ENCODE measurements around the gene PLA2G6. TPM values are rescaled to one million over a fixed set of nuclear protein-coding genes. Genes with fewer than 3 reads are reported as not detected.

Gene PLA2G6
- total RNA-seq, 1 experiment from 2014 or later: 16.2 TPM

- Histone ChIP-seq H3K9me3 (ENCODE audit: control insufficient read depth, insufficient read depth, low read depth, low read length) (no peaks in the 10 kb centered on the region), H3K27me3 (ENCODE audit: control insufficient read depth, insufficient read depth, low read length) (no peaks in the 10 kb centered on the region), H3K4me3 (ENCODE audit: low read depth in 2 of 2, low read length in 2 of 2) (no peak overlapping the region), H3K4me1 (ENCODE audit: control insufficient read depth, insufficient read depth, low read length) (no peaks in the 10 kb centered on the region), H3K36me3 (ENCODE audit: control insufficient read depth, insufficient read depth, low read length) (no peaks in the 10 kb centered on the region), H3K27ac (ENCODE audit: low read length) (no peak overlapping the region)
- ATAC-seq (no peak), DNase-seq (ENCODE audit: low read depth, low spot score) (no peak)
- in situ Hi-C loops (cut with HindIII; ENCODE audit: low pct_unique_long_range_greater_than_20kb, low sequenced_read_pairs) (no loop called here), intact Hi-C loops (cut with micrococcal nuclease; ENCODE audit: unreplicated experiment) (no loop called here)
- CTCF ChIA-PET: no interaction called here
- no TSS peak for BruUV-seq (replicated peaks)
- TF ChIP-seq SIN3A (IDR thresholded peaks at IDR 0.05; ENCODE audit: borderline replicate concordance, insufficient read depth, low read depth, low read length): no peak
- TF ChIP-seq, protein P1, sequence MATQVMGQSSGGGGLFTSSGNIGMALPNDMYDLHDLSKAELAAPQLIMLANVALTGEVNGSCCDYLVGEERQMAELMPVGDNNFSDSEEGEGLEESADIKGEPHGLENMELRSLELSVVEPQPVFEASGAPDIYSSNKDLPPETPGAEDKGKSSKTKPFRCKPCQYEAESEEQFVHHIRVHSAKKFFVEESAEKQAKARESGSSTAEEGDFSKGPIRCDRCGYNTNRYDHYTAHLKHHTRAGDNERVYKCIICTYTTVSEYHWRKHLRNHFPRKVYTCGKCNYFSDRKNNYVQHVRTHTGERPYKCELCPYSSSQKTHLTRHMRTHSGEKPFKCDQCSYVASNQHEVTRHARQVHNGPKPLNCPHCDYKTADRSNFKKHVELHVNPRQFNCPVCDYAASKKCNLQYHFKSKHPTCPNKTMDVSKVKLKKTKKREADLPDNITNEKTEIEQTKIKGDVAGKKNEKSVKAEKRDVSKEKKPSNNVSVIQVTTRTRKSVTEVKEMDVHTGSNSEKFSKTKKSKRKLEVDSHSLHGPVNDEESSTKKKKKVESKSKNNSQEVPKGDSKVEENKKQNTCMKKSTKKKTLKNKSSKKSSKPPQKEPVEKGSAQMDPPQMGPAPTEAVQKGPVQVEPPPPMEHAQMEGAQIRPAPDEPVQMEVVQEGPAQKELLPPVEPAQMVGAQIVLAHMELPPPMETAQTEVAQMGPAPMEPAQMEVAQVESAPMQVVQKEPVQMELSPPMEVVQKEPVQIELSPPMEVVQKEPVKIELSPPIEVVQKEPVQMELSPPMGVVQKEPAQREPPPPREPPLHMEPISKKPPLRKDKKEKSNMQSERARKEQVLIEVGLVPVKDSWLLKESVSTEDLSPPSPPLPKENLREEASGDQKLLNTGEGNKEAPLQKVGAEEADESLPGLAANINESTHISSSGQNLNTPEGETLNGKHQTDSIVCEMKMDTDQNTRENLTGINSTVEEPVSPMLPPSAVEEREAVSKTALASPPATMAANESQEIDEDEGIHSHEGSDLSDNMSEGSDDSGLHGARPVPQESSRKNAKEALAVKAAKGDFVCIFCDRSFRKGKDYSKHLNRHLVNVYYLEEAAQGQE (IDR thresholded peaks at IDR 0.05; ENCODE audit: insufficient read depth in 1 of 2, low read depth in 2 of 2, low read length in 1 of 2): no peak
- TF ChIP-seq CTCF (IDR thresholded peaks at IDR 0.05): no peak
- TF ChIP-seq POLR2AphosphoS5 (IDR thresholded peaks at IDR 0.05; ENCODE audit: low read depth, low read length): no peak
- no peak for TF ChIP-seq TCF7L2 (IDR thresholded peaks at IDR 0.05; ENCODE audit: low read depth, low read length)
- POLR2A ChIA-PET: no interaction called here
Measured at GRCh38 chr22:38106814-38107578, 74.6 kb downstream of the PLA2G6 start.

- Histone ChIP-seq H3K27ac (ENCODE audit: low read length) (no peak overlapping the region), H3K36me3 (ENCODE audit: control insufficient read depth, insufficient read depth, low read length) (no peaks in the 10 kb centered on the region), H3K4me1 (ENCODE audit: control insufficient read depth, insufficient read depth, low read length) (no peaks in the 10 kb centered on the region), H3K27me3 (ENCODE audit: control insufficient read depth, insufficient read depth, low read length) (no peaks in the 10 kb centered on the region), H3K9me3 (ENCODE audit: control insufficient read depth, insufficient read depth, low read depth, low read length) (no peaks in the 10 kb centered on the region), H3K4me3 (ENCODE audit: low read depth in 2 of 2, low read length in 2 of 2) (no peak overlapping the region)
- no TSS peak for BruUV-seq (replicated peaks)
- DNase-seq (ENCODE audit: low read depth, low spot score) (no peak), ATAC-seq (no peak)
- ChIA-PET POLR2A (interaction anchor here (0.6 kb wide), 1 partner anchor 30 kb away, joined by 3 read pairs; no protein-coding TSS in a partner anchor), CTCF (interaction anchor here (0.6 to 1.2 kb wide), 5 partner anchors 11 to 132 kb away, joined by 3 to 6 read pairs (median 3); no protein-coding TSS in a partner anchor)
- no peak for TF ChIP-seq TCF7L2 (IDR thresholded peaks at IDR 0.05; ENCODE audit: low read depth, low read length)
- no peak for TF ChIP-seq POLR2AphosphoS5 (IDR thresholded peaks at IDR 0.05; ENCODE audit: low read depth, low read length)
- no peak for TF ChIP-seq SIN3A (IDR thresholded peaks at IDR 0.05; ENCODE audit: borderline replicate concordance, insufficient read depth, low read depth, low read length)
- TF ChIP-seq CTCF (IDR thresholded peaks at IDR 0.05): no peak
- in situ Hi-C loops (cut with HindIII; ENCODE audit: low pct_unique_long_range_greater_than_20kb, low sequenced_read_pairs) (no loop called here), intact Hi-C loops (cut with micrococcal nuclease; ENCODE audit: unreplicated experiment) (no loop called here)
Measured at GRCh38 chr22:38104084-38104483, 77.5 kb downstream of the PLA2G6 start.
